Ovary (tissue), 9 donors: ENCODE results near the gene PCBP3. TPM values are rescaled to one million over a fixed set of nuclear protein-coding genes. Genes with fewer than 3 reads are reported as not detected.

Source experiments
- DNase-seq, 5 donors: peaks; one replicate each; pipeline ENCODE4 v3.0.0-alpha.2; 2019 to 2020
- H3K27ac ChIP-seq, 2 donors: fragments of 200-600 bp; one replicate each; pipeline versions ENCODE4 v1.5.1 to v1.8.0; 2019 to 2022
- H3K27me3 ChIP-seq: fragments of 200-600 bp; one replicate; pipeline ENCODE4 v1.8.0; 2022
- H3K36me3 ChIP-seq: fragments of 200-600 bp; sonication (generic); one replicate; pipeline ENCODE4 v1.5.1; 2019
- H3K4me1 ChIP-seq: one replicate; pipeline ENCODE4 v1.8.1; 2013; ENCODE audit warnings: mild to moderate bottlenecking, moderate library complexity; ENCODE audit not compliant: insufficient read depth
- H3K4me3 ChIP-seq: fragments of 200-600 bp; sonication (generic); one replicate; pipeline ENCODE4 v1.5.1; 2017
- H3K9me3 ChIP-seq, 2 donors: fragments of 200-600 bp in 1 of 2; sonication (generic) in 1 of 2; one replicate each; pipeline versions ENCODE4 v1.5.1 to v1.8.1; 2013 to 2019; ENCODE audit warnings: mild to moderate bottlenecking in 1 of 2, moderate library complexity in 1 of 2
- CTCF ChIP-seq, 3 donors: fragments of 450-650 bp in 2 of 3; fragments of 200-600 bp in 1 of 3; IDR thresholded peaks; one replicate each; pipeline versions ENCODE4 v1.5.1 to v1.8.0; 2016 to 2022; ENCODE audit warnings: antibody characterized with exemption in 3 of 3, mild to moderate bottlenecking in 1 of 3
- EP300 ChIP-seq: sonication (generic); formaldehyde crosslinking; IDR thresholded peaks from one replicate; pipeline ENCODE4 v1.6.1; 2017; ENCODE audit warnings: antibody characterized with exemption
- POLR2A ChIP-seq: fragments of 450-650 bp; IDR thresholded peaks from one replicate; pipeline ENCODE4 v1.6.1; 2017; ENCODE audit warnings: antibody characterized with exemption, mild to moderate bottlenecking, moderate library complexity
- WGBS, 3 donors: extraction: QIAGEN DNeasy Blood & Tissue Kit in 1 of 3; methylation state at CpG; one replicate each; pipeline versions ENCODE4 v1.1.5 to v1.1.7; 2013 to 2017; 5-methylcytosine and 5-hydroxymethylcytosine counted together
- intact Hi-C, 4 donors: fragments of 100-400 bp; cut with DNase I; formaldehyde crosslinking; loops; one replicate each; pipeline versions ENCODE4 v1.11.0 to v1.15.1; 2022 to 2023
- polyA plus RNA-seq, 2 donors: library from polyadenylated mRNA; stranded (reverse); fragments of 200-250 nt in 1 of 2; fragments of 350-450 nt in 1 of 2; fragmentation: Illumina TruSeq in 1 of 2; extraction: RNeasy Lipid Tissue Mini Kit (QIAGEN cat#74804) in 1 of 2; gene quantifications; one replicate each; pipeline ENCODE4 v1.2.3, GENCODE V29; 2013 to 2014
- total RNA-seq, 7 donors: library from RNA; depleted of rRNA in 2 of 7; stranded (reverse); fragments of >200 nt in 2 of 7; fragmentation: NEBNext Ultra II Directional in 3 of 7; extraction: Animal tissue kit (Norgen Biotek cat#: 25700) in 3 of 7; gene quantifications; one replicate each; pipeline versions ENCODE4 v1.1.0 to v1.2.4, GENCODE V29; 2016 to 2023
- donor health status: DM: no; HTN: no; CAD: no; lungs with moderate emphysema.
- donor health status: DM: no; HTN: no; CAD: no.
- donor health status: Bipolar disorder and iron deficiency.
- donor health status: DM: yes; HTN: yes; CAD: no.
- donor health status: DM: no; HTN: no; CAD: no.
- donor health status: DM: yes; HTN: yes; CAD: no.

Gene PCBP3
- total and polyA plus RNA-seq, 9 donors = 2.4 to 10.1 (median 5.4) TPM

- no peak overlapping the region for H3K27ac ChIP-seq
- no peak for TF ChIP-seq EP300
- TF ChIP-seq POLR2A = no peak
- TF ChIP-seq CTCF (IDR thresholded peaks at IDR 0.05) = no peak
- no peaks in the 10 kb centered on the region for H3K36me3 ChIP-seq
- intact Hi-C loops = no loop called here
- H3K4me3 ChIP-seq = no peak overlapping the region
- no peaks in the 10 kb centered on the region for H3K27me3 ChIP-seq
- H3K4me1 ChIP-seq = no peaks in the 10 kb centered on the region
- 83 to 89% (median 83%) methylated on average over 22 of the region's 22 CpGs for WGBS, 3 donors
- no peaks in the 10 kb centered on the region for H3K9me3 ChIP-seq
- DNase-seq = no peak
Observed at GRCh38 chr21:45914321-45914845, 270.9 kb downstream of the PCBP3 start.

GRCh38 chr21:45916011-45916840 is 272.7 kb downstream of the PCBP3 start:
- no peaks in the 10 kb centered on the region for H3K27me3 ChIP-seq
- no peaks in the 10 kb centered on the region for H3K36me3 ChIP-seq
- no peaks in the 10 kb centered on the region for H3K9me3 ChIP-seq
- no peak for TF ChIP-seq POLR2A
- no peak for TF ChIP-seq EP300
- no peak for TF ChIP-seq CTCF (IDR thresholded peaks at IDR 0.05)
- no peaks in the 10 kb centered on the region for H3K4me1 ChIP-seq
- WGBS, 3 donors = 77 to 79% (median 79%) methylated on average over 23 to 25 of the region's 25 CpGs
- intact Hi-C loops = no loop called here
- H3K27ac ChIP-seq = no peak overlapping the region
- no peak overlapping the region for H3K4me3 ChIP-seq
- no peak for DNase-seq

GRCh38 chr21:45917241-45917640 is 273.7 kb downstream of the PCBP3 start:
- intact Hi-C loops = no loop called here
- Histone ChIP-seq H3K4me3 (no peak overlapping the region), H3K9me3 (no peaks in the 10 kb centered on the region), H3K27me3 (no peaks in the 10 kb centered on the region), H3K4me1 (no peaks in the 10 kb centered on the region), H3K27ac (no peak overlapping the region), H3K36me3 (no peaks in the 10 kb centered on the region)
- 70 to 78% (median 70%) methylated on average over 13 of the region's 13 CpGs for WGBS, 3 donors
- no peak for DNase-seq
- no peak for TF ChIP-seq EP300
- no peak for TF ChIP-seq POLR2A
- TF ChIP-seq CTCF (IDR thresholded peaks at IDR 0.05) = no peak

GRCh38 chr21:45918011-45918410 is 274.5 kb downstream of the PCBP3 start:
- Histone ChIP-seq H3K4me1 (no peaks in the 10 kb centered on the region), H3K9me3 (no peaks in the 10 kb centered on the region), H3K27ac (no peak overlapping the region), H3K4me3 (no peak overlapping the region), H3K27me3 (no peaks in the 10 kb centered on the region), H3K36me3 (no peaks in the 10 kb centered on the region)
- WGBS, 3 donors = 85 to 93% (median 92%) methylated on average over 9 to 11 of the region's 11 CpGs
- no peak for TF ChIP-seq EP300
- TF ChIP-seq POLR2A = no peak
- no peak for TF ChIP-seq CTCF (IDR thresholded peaks at IDR 0.05)
- intact Hi-C loops = no loop called here
- DNase-seq = no peak
